HCT116 (cell line): Measurements from ENCODE around the gene ACACA. TPM values are rescaled to one million over a fixed set of nuclear protein-coding genes. Genes with fewer than 3 reads are reported as not detected.

Experiments used
- ATAC-seq: fragments of 200-7000 bp; cut with Tn5 transposase; 2 replicates; pipeline ENCODE4 v1.9.1; 2020; ENCODE audit warnings: mild to moderate bottlenecking, moderate library complexity
- BruUV-seq: library from RNA; stranded (reverse); fragments of 400-500 nt; replicated peaks from 2 replicates; lab custom pipeline; 2021; lab: Mats Ljungman, UMichigan
- CTCF ChIA-PET: fragments of 300-600 bp; sonication (Branson Sonifier 250); formaldehyde crosslinking; loops from one replicate; lab custom pipeline; 2021; ENCODE audit warnings: antibody characterized with exemption; lab: Charles Lee
- POLR2A ChIA-PET: fragments of 300-600, 350-600 bp; sonication (Branson Sonifier 250); formaldehyde crosslinking; loops from one replicate; lab custom pipeline; 2021; ENCODE audit warnings: antibody characterized with exemption; lab: Charles Lee
- RAD21 ChIA-PET, 2 experiments: fragments of 300-600 bp; sonication (Branson Sonifier 250); formaldehyde crosslinking; loops; one replicate each; lab custom pipeline; 2023; ENCODE audit warnings: low total read pairs in 2 of 2; ENCODE audit not compliant: uncharacterized antibody in 2 of 2, unreplicated experiment in 2 of 2, low non-redundant PET in 1 of 2; lab: Charles Lee
- DNase-seq: peaks from one replicate; pipeline ENCODE4 v3.0.0-alpha.2; 2010; ENCODE audit warnings: low read depth, low spot score
- H2AFZ ChIP-seq: fragments of 200-600 bp; shearing (Covaris generic), sonication (generic); 2 replicates; pipeline ENCODE4 v1.6.1; 2017; ENCODE audit warnings: low read depth, mixed run types, mixed read lengths, antibody characterized with exemption, low read length; ENCODE audit not compliant: poor library complexity, severe bottlenecking
- H3K27ac ChIP-seq: 2 replicates; pipeline ENCODE4 v1.5.1; 2012; ENCODE audit warnings: low read depth, low read length
- H3K27me3 ChIP-seq: fragments of 200-600 bp; sonication (generic); 2 replicates; pipeline ENCODE4 v1.6.1; 2016; ENCODE audit warnings: mixed run types, low read length, mixed read lengths; ENCODE audit not compliant: insufficient read depth
- H3K36me3 ChIP-seq, 2 experiments: fragments of 200-500 bp in 1 of 2; fragments of 200-600 bp in 1 of 2; sonication (Bioruptor generic) in 1 of 2; sonication (generic) in 1 of 2; 2 replicates each; pipeline versions ENCODE4 v1.5.1 to v1.6.1; 2014 to 2016; ENCODE audit warnings: low read length in 2 of 2, inconsistent platforms in 1 of 2, mixed read lengths in 1 of 2, mixed run types in 1 of 2; ENCODE audit not compliant: insufficient read depth in 2 of 2, control insufficient read depth in 1 of 2
- H3K4me1 ChIP-seq, 2 experiments: fragments of 200-600 bp in 1 of 2; sonication (generic) in 1 of 2; 2 replicates each; pipeline versions ENCODE4 v1.5.1 to v1.6.1; 2012 to 2017; ENCODE audit warnings: low read length in 2 of 2, inconsistent platforms in 1 of 2, mild to moderate bottlenecking in 1 of 2, mixed read lengths in 1 of 2, mixed run types in 1 of 2, moderate library complexity in 1 of 2; ENCODE audit not compliant: insufficient read depth in 2 of 2, control insufficient read depth in 1 of 2
- H3K4me2 ChIP-seq: fragments of 200-600 bp; sonication (generic); 2 replicates; pipeline ENCODE4 v1.6.1; 2017; ENCODE audit warnings: mixed run types, low read length, mixed read lengths
- H3K4me3 ChIP-seq, 2 experiments: fragments of 200-600 bp in 1 of 2; sonication (generic) in 1 of 2; replicated peaks in 1 of 2; 2 replicates each; pipeline ENCODE4 v1.5.1; 2011 to 2016; ENCODE audit warnings: low read length in 2 of 2, control low read depth in 1 of 2, low read depth in 1 of 2, mild to moderate bottlenecking in 1 of 2, mixed read lengths in 1 of 2, mixed run types in 1 of 2
- H3K79me2 ChIP-seq: fragments of 200-600 bp; sonication (generic); 2 replicates; pipeline ENCODE4 v1.6.1; 2017; ENCODE audit warnings: mild to moderate bottlenecking, mixed run types, low read length, moderate library complexity, mixed read lengths; ENCODE audit not compliant: insufficient read depth
- H3K9ac ChIP-seq: fragments of 200-600 bp; sonication (generic); 2 replicates; pipeline ENCODE4 v1.6.1; 2016; ENCODE audit warnings: low read length, mixed read lengths
- H3K9me2 ChIP-seq: fragments of 200-600 bp; sonication (generic), shearing (Covaris generic); 2 replicates; pipeline ENCODE4 v1.6.1; 2017; ENCODE audit warnings: mixed run types, mild to moderate bottlenecking, moderate library complexity; ENCODE audit not compliant: insufficient read depth
- H3K9me3 ChIP-seq, 2 experiments: fragments of 200-500 bp in 1 of 2; fragments of 200-600 bp in 1 of 2; sonication (Bioruptor generic) in 1 of 2; sonication (generic) in 1 of 2; 2 replicates each; pipeline ENCODE4 v1.6.1; 2014 to 2017; ENCODE audit warnings: low read length in 2 of 2, mixed read lengths in 2 of 2, inconsistent platforms in 1 of 2, low read depth in 1 of 2, mild to moderate bottlenecking in 1 of 2, mixed run types in 1 of 2, moderate library complexity in 1 of 2; ENCODE audit not compliant: control insufficient read depth in 1 of 2, insufficient read depth in 1 of 2
- H4K20me1 ChIP-seq: fragments of 200-600 bp; sonication (generic), shearing (Covaris generic); 2 replicates; pipeline ENCODE4 v1.6.1; 2017; ENCODE audit warnings: mixed run types, mild to moderate bottlenecking, moderate library complexity; ENCODE audit not compliant: insufficient read depth
- CEBPB ChIP-seq: IDR thresholded peaks from 2 replicates; pipeline ENCODE4 v1.6.1; 2012; ENCODE audit warnings: low read depth
- EGR1 ChIP-seq: IDR thresholded peaks from 2 replicates; pipeline ENCODE4 v1.6.1; 2012; ENCODE audit warnings: low read depth
- ELF1 ChIP-seq: IDR thresholded peaks from 2 replicates; pipeline ENCODE4 v1.6.1; 2012; ENCODE audit warnings: low read depth, borderline replicate concordance
- EZH2phosphoT487 ChIP-seq: fragments of 200-600 bp; IDR thresholded peaks from 2 replicates; pipeline ENCODE4 v1.6.1; 2018; ENCODE audit warnings: antibody characterized with exemption, borderline replicate concordance
- JUND ChIP-seq: IDR thresholded peaks from 2 replicates; pipeline ENCODE4 v1.6.1; 2012
- MAX ChIP-seq: IDR thresholded peaks from 2 replicates; pipeline ENCODE4 v1.6.1; 2012
- SRF ChIP-seq: IDR thresholded peaks from 2 replicates; pipeline ENCODE4 v1.6.1; 2012; ENCODE audit warnings: low read depth
- TCF7L2 ChIP-seq: IDR thresholded peaks from 2 replicates; pipeline ENCODE4 v1.7.0; 2011; ENCODE audit warnings: borderline replicate concordance, inconsistent platforms; ENCODE audit not compliant: insufficient read depth, insufficient read length; ENCODE audit errors: extremely low read depth
- ZFX ChIP-seq: fragments of 450-650 bp; IDR thresholded peaks from 2 replicates; pipeline ENCODE4 v1.6.1; 2017
- intact Hi-C: fragments of 100-400 bp; cut with micrococcal nuclease; formaldehyde crosslinking; loops from 2 replicates; pipeline ENCODE4 v1.10.0; 2022
- total RNA-seq: library from RNA; stranded (reverse); gene quantifications from one replicate; pipeline ENCODE4 v1.2.1, GENCODE V29; 2021; ENCODE audit not compliant: unreplicated experiment

Gene ACACA
- total RNA-seq, 1 experiment from 2014 or later: 161 TPM

- CTCF ChIA-PET: no interaction called here
- H3K36me3 ChIP-seq: peaks cover 26 to 27% of the 10 kb centered on the region in 2 experiments; a peak in 3 of 4 replicates
- H3K27ac ChIP-seq: no peak overlapping the region
- no peak overlapping the region for H3K4me2 ChIP-seq
- H2AFZ ChIP-seq: no peak overlapping the region
- H3K4me1 ChIP-seq: no peaks in the 10 kb centered on the region
- TF ChIP-seq EGR1: no peak
- no peak for TF ChIP-seq MAX
- TF ChIP-seq TCF7L2: no peak
- no peak for TF ChIP-seq CEBPB
- TF ChIP-seq EZH2phosphoT487: no peak
- DNase-seq (no peak), ATAC-seq (no peak)
- H4K20me1 ChIP-seq: no peaks in the 10 kb centered on the region
- no TSS peak for BruUV-seq
- POLR2A ChIA-PET: interaction anchor here (1.1 kb wide), 1 partner anchor 11 kb away, joined by 4 read pairs; no protein-coding TSS in a partner anchor
- H3K9me2 ChIP-seq: no peaks in the 10 kb centered on the region
- intact Hi-C loops: no loop called here
- H3K4me3 ChIP-seq: no peak overlapping the region
- no peak overlapping the region for H3K9ac ChIP-seq
- no peaks in the 10 kb centered on the region for H3K27me3 ChIP-seq
- RAD21 ChIA-PET: no interaction called here
- H3K79me2 ChIP-seq: peaks cover 11% of the 10 kb centered on the region; the same call in 1 of the 2 replicates
- H3K9me3 ChIP-seq: no peaks in the 10 kb centered on the region
Measured at GRCh38 chr17:37425268-37425667, 18.6 kb upstream of the ACACA start.

- ATAC-seq: no peak
Measured at GRCh38 chr17:37422971-37423625, 16.5 kb upstream of the ACACA start.

More at GRCh38 chr17:37422971-37423625, 16.5 kb upstream of the ACACA start:
- POLR2A ChIA-PET: no interaction called here
- intact Hi-C loops: no loop called here
- no peak overlapping the region for H2AFZ ChIP-seq
- no peak for DNase-seq
- no peak overlapping the region for H3K27ac ChIP-seq
- H3K4me3 ChIP-seq: no peak overlapping the region
- no TSS peak for BruUV-seq
- H3K9me2 ChIP-seq: no peaks in the 10 kb centered on the region
- no peaks in the 10 kb centered on the region for H4K20me1 ChIP-seq
- TF ChIP-seq ELF1 (no peak), CEBPB (no peak), ZFX (no peak), JUND (no peak), SRF (no peak)
- RAD21 ChIA-PET: no interaction called here
- H3K4me2 ChIP-seq: no peak overlapping the region
- H3K79me2 ChIP-seq: 0 out of 2 replicates have a peak, but pooled peaks cover 3% of the 10 kb centered on the region
- H3K27me3 ChIP-seq: no peaks in the 10 kb centered on the region
- H3K36me3 ChIP-seq: peaks cover 18 to 27% of the 10 kb centered on the region in 2 experiments; a peak in 3 of 4 replicates
- CTCF ChIA-PET: no interaction called here
- H3K9me3 ChIP-seq: no peaks in the 10 kb centered on the region
- no peak overlapping the region for H3K9ac ChIP-seq
- H3K4me1 ChIP-seq: no peaks in the 10 kb centered on the region
